Measurements from ENCODE around the gene LPCAT2.

GRCh38 chr16:55577887-55578286, 69.0 kb downstream of the LPCAT2 start:
- TF ChIP-seq MAX (CRISPR knock-in tag; IDR thresholded peaks at IDR 0.05) (no peak), CTCF (IDR thresholded peaks at IDR 0.05) (no peak), ARID4B (CRISPR knock-in tag; IDR thresholded peaks at IDR 0.05; ENCODE audit: borderline replicate concordance) (no peak), NR3C1 (CRISPR knock-in tag; conservative IDR thresholded peaks at IDR 0.05; ENCODE audit: low read depth) (no peak), ZNF232 (CRISPR knock-in tag; IDR thresholded peaks at IDR 0.05) (no peak), ESRRA (CRISPR knock-in tag; IDR thresholded peaks at IDR 0.05; ENCODE audit: borderline replicate concordance) (no peak), ETV6 (CRISPR knock-in tag; IDR thresholded peaks at IDR 0.05) (no peak), USF2 (CRISPR knock-in tag; IDR thresholded peaks at IDR 0.05) (no peak), EMX1 (CRISPR knock-in tag; IDR thresholded peaks at IDR 0.05) (no peak), ZNF423 (CRISPR knock-in tag; IDR thresholded peaks at IDR 0.05) (no peak), RELA (CRISPR knock-in tag; IDR thresholded peaks at IDR 0.05; ENCODE audit: borderline replicate concordance) (no peak)
